ENCODE data around the gene TBC1D7. TPM values are rescaled to one million over a fixed set of nuclear protein-coding genes. Genes with fewer than 3 reads are reported as not detected.

TBC1D7 gene
- total RNA-seq, 1 experiment from 2014 or later: 32.1 TPM

DNA sequence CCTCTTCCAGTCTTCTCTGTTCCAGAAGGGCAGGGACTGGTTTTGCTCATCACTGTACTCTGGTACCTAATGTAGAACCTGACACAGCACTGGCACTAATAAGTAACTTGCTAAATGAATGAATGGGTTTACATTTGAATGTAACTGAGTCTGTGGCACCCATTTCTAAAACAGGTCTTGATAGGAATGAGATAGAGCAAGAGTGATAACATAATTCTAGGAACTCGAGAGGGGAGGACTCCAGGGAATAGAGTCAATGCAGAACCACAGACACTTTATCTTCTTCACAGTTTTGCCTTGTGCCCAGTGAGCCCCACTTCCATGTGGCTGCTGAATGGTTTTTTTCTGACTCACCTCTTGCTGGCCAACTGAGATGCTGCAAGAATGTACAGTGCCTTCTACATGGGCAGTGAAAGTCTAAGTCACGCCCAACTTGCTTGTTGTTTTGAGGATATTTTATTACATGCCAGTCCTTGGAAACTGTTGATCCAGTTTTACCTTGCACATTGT, 61.1 kb downstream of the TBC1D7 start:
- DNase-seq (ENCODE audit: low spot score): no peak

DNA sequence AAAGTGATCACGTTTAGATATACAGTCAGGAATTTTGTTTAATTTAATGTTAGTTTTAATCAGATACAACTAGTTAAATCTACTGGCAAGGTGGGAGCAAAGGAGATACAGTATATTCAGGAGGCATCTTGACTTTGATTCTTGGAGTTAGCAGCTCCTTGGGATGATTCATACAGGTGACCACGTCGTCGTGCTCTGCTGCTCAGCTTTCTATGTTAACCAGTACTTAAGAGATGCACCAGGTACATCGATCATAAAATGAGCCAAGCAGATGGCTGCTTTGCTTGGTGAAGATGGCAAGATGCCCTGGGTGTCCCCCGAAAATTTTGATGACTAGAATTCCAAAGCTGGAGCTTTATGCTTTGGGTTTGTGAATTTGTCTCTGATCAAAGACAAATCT, 64.7 kb downstream of the TBC1D7 start:
- H3K27me3 ChIP-seq (replicated peaks; ENCODE audit: insufficient read depth, low read depth, low read length, poor library complexity): no peaks in the 10 kb centered on the region
- POLR2A ChIA-PET (ENCODE audit: low non-redundant PET): no interaction called here

More for the DNA sequence above, 61.1 kb downstream of the TBC1D7 start:
- Histone ChIP-seq H3K27me3 (replicated peaks; ENCODE audit: insufficient read depth, low read depth, low read length, poor library complexity) (no peaks in the 10 kb centered on the region), H3K4me3 (ENCODE audit: low read depth, low read length, poor library complexity, severe bottlenecking) (no peak overlapping the region), H3K36me3 (ENCODE audit: insufficient read depth, low read length, poor library complexity, severe bottlenecking) (no peaks in the 10 kb centered on the region), H3K9me3 (ENCODE audit: low read depth, low read length, poor library complexity, severe bottlenecking) (no peaks in the 10 kb centered on the region), H3K4me1 (ENCODE audit: insufficient read depth, low read length, poor library complexity, severe bottlenecking) (no peaks in the 10 kb centered on the region), H3K27ac (ENCODE audit: low read depth, low read length, poor library complexity, severe bottlenecking) (no peak overlapping the region)
- TF ChIP-seq, protein P1, sequence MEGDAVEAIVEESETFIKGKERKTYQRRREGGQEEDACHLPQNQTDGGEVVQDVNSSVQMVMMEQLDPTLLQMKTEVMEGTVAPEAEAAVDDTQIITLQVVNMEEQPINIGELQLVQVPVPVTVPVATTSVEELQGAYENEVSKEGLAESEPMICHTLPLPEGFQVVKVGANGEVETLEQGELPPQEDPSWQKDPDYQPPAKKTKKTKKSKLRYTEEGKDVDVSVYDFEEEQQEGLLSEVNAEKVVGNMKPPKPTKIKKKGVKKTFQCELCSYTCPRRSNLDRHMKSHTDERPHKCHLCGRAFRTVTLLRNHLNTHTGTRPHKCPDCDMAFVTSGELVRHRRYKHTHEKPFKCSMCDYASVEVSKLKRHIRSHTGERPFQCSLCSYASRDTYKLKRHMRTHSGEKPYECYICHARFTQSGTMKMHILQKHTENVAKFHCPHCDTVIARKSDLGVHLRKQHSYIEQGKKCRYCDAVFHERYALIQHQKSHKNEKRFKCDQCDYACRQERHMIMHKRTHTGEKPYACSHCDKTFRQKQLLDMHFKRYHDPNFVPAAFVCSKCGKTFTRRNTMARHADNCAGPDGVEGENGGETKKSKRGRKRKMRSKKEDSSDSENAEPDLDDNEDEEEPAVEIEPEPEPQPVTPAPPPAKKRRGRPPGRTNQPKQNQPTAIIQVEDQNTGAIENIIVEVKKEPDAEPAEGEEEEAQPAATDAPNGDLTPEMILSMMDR (conservative IDR thresholded peaks at IDR 0.05; ENCODE audit: low read depth, low read length): no peak
- TF ChIP-seq EZH2 (IDR thresholded peaks at IDR 0.05; ENCODE audit: borderline replicate concordance, low read depth, low read length, poor library complexity, severe bottlenecking): no peak
- CTCF ChIA-PET: no interaction called here
- BruUV-seq (replicated peaks): no TSS peak
- intact Hi-C loops (cut with micrococcal nuclease; ENCODE audit: unreplicated experiment): no loop called here
- POLR2A ChIA-PET (ENCODE audit: low non-redundant PET): no interaction called here

GRCh38 chr6:13262302-13263230, 65.8 kb downstream of the TBC1D7 start:
- H3K9me3 ChIP-seq (ENCODE audit: low read depth, low read length, poor library complexity, severe bottlenecking): no peaks in the 10 kb centered on the region
- H3K27ac ChIP-seq (ENCODE audit: low read depth, low read length, poor library complexity, severe bottlenecking): no peak overlapping the region
- ChIA-PET CTCF (no interaction called here), POLR2A (ENCODE audit: low non-redundant PET) (no interaction called here)
- H3K4me3 ChIP-seq (ENCODE audit: low read depth, low read length, poor library complexity, severe bottlenecking): no peak overlapping the region
- TF ChIP-seq EZH2 (IDR thresholded peaks at IDR 0.05; ENCODE audit: borderline replicate concordance, low read depth, low read length, poor library complexity, severe bottlenecking): no peak
- TF ChIP-seq, protein P1 (conservative IDR thresholded peaks at IDR 0.05; ENCODE audit: low read depth, low read length): no peak
- H3K4me1 ChIP-seq (ENCODE audit: insufficient read depth, low read length, poor library complexity, severe bottlenecking): no peaks in the 10 kb centered on the region
- H3K27me3 ChIP-seq (replicated peaks; ENCODE audit: insufficient read depth, low read depth, low read length, poor library complexity): no peaks in the 10 kb centered on the region
- DNase-seq (ENCODE audit: low spot score): no peak
- intact Hi-C loops (cut with micrococcal nuclease; ENCODE audit: unreplicated experiment): no loop called here
- BruUV-seq (replicated peaks): no TSS peak
- no peaks in the 10 kb centered on the region for H3K36me3 ChIP-seq (ENCODE audit: insufficient read depth, low read length, poor library complexity, severe bottlenecking)

More for the DNA sequence above, 64.7 kb downstream of the TBC1D7 start:
- H3K4me1 ChIP-seq (ENCODE audit: insufficient read depth, low read length, poor library complexity, severe bottlenecking): no peaks in the 10 kb centered on the region
- CTCF ChIA-PET: no interaction called here
- DNase-seq (ENCODE audit: low spot score): no peak
- no peak overlapping the region for H3K27ac ChIP-seq (ENCODE audit: low read depth, low read length, poor library complexity, severe bottlenecking)
- no peaks in the 10 kb centered on the region for H3K9me3 ChIP-seq (ENCODE audit: low read depth, low read length, poor library complexity, severe bottlenecking)
- no peak for TF ChIP-seq EZH2 (IDR thresholded peaks at IDR 0.05; ENCODE audit: borderline replicate concordance, low read depth, low read length, poor library complexity, severe bottlenecking)
- TF ChIP-seq, protein P1 (conservative IDR thresholded peaks at IDR 0.05; ENCODE audit: low read depth, low read length): no peak
- no peak overlapping the region for H3K4me3 ChIP-seq (ENCODE audit: low read depth, low read length, poor library complexity, severe bottlenecking)
- BruUV-seq (replicated peaks): no TSS peak
- intact Hi-C loops (cut with micrococcal nuclease; ENCODE audit: unreplicated experiment): no loop called here
- H3K36me3 ChIP-seq (ENCODE audit: insufficient read depth, low read length, poor library complexity, severe bottlenecking): no peaks in the 10 kb centered on the region

Measured in A673 (cell line).